ENCODE measurements around the gene FBXL17.

DNA sequence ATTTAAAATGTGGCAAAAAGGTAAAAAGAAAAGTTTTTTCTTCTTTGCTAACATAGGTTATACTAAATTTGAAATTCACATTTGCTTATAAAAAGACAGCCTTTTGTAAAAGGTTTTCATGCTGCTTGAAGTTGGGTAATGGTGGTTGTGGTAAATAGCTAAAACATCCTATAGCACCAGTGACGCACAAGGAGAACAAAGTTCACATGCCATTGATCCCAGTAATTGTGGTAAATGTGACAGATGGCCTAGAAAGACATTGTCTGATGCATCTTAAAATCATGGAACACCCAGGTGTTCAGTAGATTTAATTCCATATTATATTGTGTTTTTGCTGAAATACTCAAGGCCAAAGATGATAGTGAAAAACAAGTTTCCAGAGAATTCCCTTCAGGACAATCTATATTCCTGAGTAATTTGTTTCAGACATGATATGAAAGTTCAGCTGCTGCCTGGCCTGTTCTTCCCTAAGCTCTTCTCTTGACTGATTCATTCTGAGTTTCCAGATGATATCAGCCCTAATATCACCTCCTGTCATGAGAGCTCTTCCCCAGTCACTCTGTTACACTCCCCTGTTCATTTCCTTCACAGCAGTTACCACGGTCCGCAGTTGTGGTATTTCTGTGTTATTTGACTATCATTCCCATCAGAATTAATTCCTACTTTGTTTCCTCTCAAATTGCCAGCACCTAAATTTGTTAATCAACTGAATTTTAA is 4.6 kb upstream of the FBXL17 start:
- TF ChIP-seq, protein P1, sequence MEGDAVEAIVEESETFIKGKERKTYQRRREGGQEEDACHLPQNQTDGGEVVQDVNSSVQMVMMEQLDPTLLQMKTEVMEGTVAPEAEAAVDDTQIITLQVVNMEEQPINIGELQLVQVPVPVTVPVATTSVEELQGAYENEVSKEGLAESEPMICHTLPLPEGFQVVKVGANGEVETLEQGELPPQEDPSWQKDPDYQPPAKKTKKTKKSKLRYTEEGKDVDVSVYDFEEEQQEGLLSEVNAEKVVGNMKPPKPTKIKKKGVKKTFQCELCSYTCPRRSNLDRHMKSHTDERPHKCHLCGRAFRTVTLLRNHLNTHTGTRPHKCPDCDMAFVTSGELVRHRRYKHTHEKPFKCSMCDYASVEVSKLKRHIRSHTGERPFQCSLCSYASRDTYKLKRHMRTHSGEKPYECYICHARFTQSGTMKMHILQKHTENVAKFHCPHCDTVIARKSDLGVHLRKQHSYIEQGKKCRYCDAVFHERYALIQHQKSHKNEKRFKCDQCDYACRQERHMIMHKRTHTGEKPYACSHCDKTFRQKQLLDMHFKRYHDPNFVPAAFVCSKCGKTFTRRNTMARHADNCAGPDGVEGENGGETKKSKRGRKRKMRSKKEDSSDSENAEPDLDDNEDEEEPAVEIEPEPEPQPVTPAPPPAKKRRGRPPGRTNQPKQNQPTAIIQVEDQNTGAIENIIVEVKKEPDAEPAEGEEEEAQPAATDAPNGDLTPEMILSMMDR (IDR thresholded peaks at IDR 0.05): no peak
- no peak for TF ChIP-seq ZFX (IDR thresholded peaks at IDR 0.05; ENCODE audit: borderline replicate concordance)

All from 22Rv1 (cell line).